ENCODE data around the gene ZBTB46. TPM values are rescaled to one million over a fixed set of nuclear protein-coding genes. Genes with fewer than 3 reads are reported as not detected.

The ZBTB46 gene
- total RNA-seq, 1 experiment from 2014 or later = 27.1 TPM

- H3K79me2 ChIP-seq (ENCODE audit: insufficient read depth, low read length) = no peaks in the 10 kb centered on the region
- no peak overlapping the region for H3K4me2 ChIP-seq (ENCODE audit: insufficient read depth, insufficient read length, low read length)
- Mint-ChIP-seq H3K9me3 (no peaks in the 10 kb centered on the region), H3K27me3 (ENCODE audit: low read depth) (no peaks in the 10 kb centered on the region; the same call in 1 of the 2 replicates), H3K36me3 (ENCODE audit: insufficient read depth in 1 of 3, low read depth in 3 of 3) (peaks cover 0 to 26% (median 16%) of the 10 kb centered on the region in 3 experiments; a peak in 5 of 7 replicates), H3K4me1 (peaks cover 2 to 5% of the 10 kb centered on the region in 2 experiments; a peak in 2 of 4 replicates), H3K4me3 (no peak overlapping the region), H3K27ac (no peak overlapping the region)
- no peak overlapping the region for H3K56ac ChIP-seq (ENCODE audit: insufficient read length, low read depth, low read length)
- H3K4me1 ChIP-seq (ENCODE audit: insufficient read depth, low read length) = no peaks in the 10 kb centered on the region
- TF ChIP-seq CTCF (conservative IDR thresholded peaks at IDR 0.05) = no peak
- H2BK15ac ChIP-seq (ENCODE audit: low read depth, low read length) = no peak overlapping the region
- no peak overlapping the region for H3K23ac ChIP-seq (ENCODE audit: insufficient read length, low read depth, low read length)
- H2AK5ac ChIP-seq (ENCODE audit: insufficient read length, low read length) = no peak overlapping the region
- H3T11ph ChIP-seq (ENCODE audit: low read length) = no peak overlapping the region
- no peaks in the 10 kb centered on the region for H3K27me3 ChIP-seq (ENCODE audit: insufficient read depth, low read length)
- H3K14ac ChIP-seq (ENCODE audit: insufficient read depth, low read length) = no peak overlapping the region
- no peak overlapping the region for H4K91ac ChIP-seq (ENCODE audit: insufficient read length, low read depth, low read length)
- H2BK5ac ChIP-seq (ENCODE audit: insufficient read length, low read length) = no peak overlapping the region
- H3K9me3 ChIP-seq (ENCODE audit: control insufficient read depth, low read depth, low read length) = no peaks in the 10 kb centered on the region
- H3K23me2 ChIP-seq (ENCODE audit: insufficient read length, low read depth, low read length, poor library complexity, severe bottlenecking) = no peaks in the 10 kb centered on the region
- H3K79me1 ChIP-seq (ENCODE audit: insufficient read depth, low read depth, low read length, poor library complexity, severe bottlenecking) = peaks cover 5% of the 10 kb centered on the region
- H2BK120ac ChIP-seq (ENCODE audit: low read depth, low read length, poor library complexity, severe bottlenecking) = no peak overlapping the region
- no peak overlapping the region for H4K8ac ChIP-seq (replicated peaks; ENCODE audit: insufficient read length, low read depth, low read length)
- H4K20me1 ChIP-seq (ENCODE audit: control insufficient read depth, insufficient read depth, insufficient read length) = no peaks in the 10 kb centered on the region
- DNase-seq = no peak
- no peak overlapping the region for H3K4ac ChIP-seq (ENCODE audit: low read depth, low read length)
- H2BK12ac ChIP-seq (ENCODE audit: insufficient read length, low read depth, low read length) = no peak overlapping the region
- H2AFZ ChIP-seq (ENCODE audit: low read length) = no peak overlapping the region
- no peak overlapping the region for H3K27ac ChIP-seq (ENCODE audit: insufficient read length, low read depth, low read length)
- WGBS (ENCODE audit: extremely low coverage, insufficient read length, low lambda C conversion rate) = no CpG with 5 or more reads among the region's 14 CpGs
- no peak overlapping the region for H2BK20ac ChIP-seq (ENCODE audit: low read depth, low read length, poor library complexity, severe bottlenecking)
- H4K5ac ChIP-seq (ENCODE audit: insufficient read length, low read depth, low read length) = no peak overlapping the region
- H3K18ac ChIP-seq (ENCODE audit: insufficient read length, low read depth, low read length) = no peak overlapping the region
- H3K9ac ChIP-seq (ENCODE audit: extremely low read depth, insufficient read length, low read length) = no peak overlapping the region
Measured at GRCh38 chr20:63785691-63786131, 45.4 kb downstream of the ZBTB46 start.
